ENCODE results near the gene DNAJC27.
A peak's percentile ranks its signal among the peaks of the same experiment; 100 is the strongest.

GRCh38 chr2:24972315-24972961 lies 683 bp upstream of the DNAJC27 start:
- peak in 1 of 6 experiments; percentile 39 for TF ChIP-seq CTCF (IDR thresholded peaks at IDR 0.05)
- no peak for TF ChIP-seq POLR2A (IDR thresholded peaks at IDR 0.05)

All from thyroid gland (tissue), 4 donors.